ENCODE data around the gene PRSS2. TPM values are rescaled to one million over a fixed set of nuclear protein-coding genes. Genes with fewer than 3 reads are reported as not detected.

The PRSS2 gene
- polyA plus RNA-seq, 1 donor (not counting 4 experiments of a cell fraction or from before 2014, with no cell fraction given) = not detected

- dilution Hi-C loops (cut with MboI; ENCODE audit: extremely low pct_ligation_motif_present, low sequenced_read_pairs) = loop anchor here (25.0 kb wide), 1 partner anchor 393 kb away; the partner anchor contains the start of gene TAS2R40
- FAIRE-seq (no peak), DNase-seq (ENCODE audit: low read depth, low spot score) (no peak)
- TF ChIP-seq EZH2 (IDR thresholded peaks at IDR 0.05; ENCODE audit: low read length) (no peak), CTCF (optimal IDR thresholded peaks at IDR 0.05 in 1 of 3, IDR thresholded peaks at IDR 0.05 in 1 of 3, conservative IDR thresholded peaks at IDR 0.05 in 1 of 3; ENCODE audit: extremely low read depth in 1 of 3, insufficient read depth in 2 of 3, low read length in 3 of 3) (no peak)
- no peaks in the 10 kb centered on the region for H4K20me1 ChIP-seq (ENCODE audit: control insufficient read depth, extremely low read depth, insufficient read depth, low read length)
- H3K79me2 ChIP-seq (ENCODE audit: control insufficient read depth, insufficient read depth, low read length) = no peaks in the 10 kb centered on the region
- H3K9me1 ChIP-seq (ENCODE audit: control insufficient read depth, extremely low read depth, insufficient read depth, low read length) = no peaks in the 10 kb centered on the region
- no peaks in the 10 kb centered on the region for H3K36me3 ChIP-seq (ENCODE audit: control insufficient read depth in 2 of 2, extremely low read depth in 1 of 2, insufficient read depth in 2 of 2, low read length in 2 of 2)
- no peak overlapping the region for H3K4me2 ChIP-seq (ENCODE audit: control insufficient read depth, extremely low read depth, insufficient read depth, low read depth, low read length)
- H3K4me3 ChIP-seq (ENCODE audit: control insufficient read depth in 2 of 3, extremely low read depth in 1 of 3, insufficient read depth in 2 of 3, low read depth in 1 of 3, low read length in 3 of 3) = no peak overlapping the region
- H3K27me3 ChIP-seq (ENCODE audit: control insufficient read depth, extremely low read depth, insufficient read depth, low read length) = peaks cover 3% of the 10 kb centered on the region
- no peak overlapping the region for H3K9ac ChIP-seq (ENCODE audit: control insufficient read depth, extremely low read depth, insufficient read depth, low read length)
- H2AFZ ChIP-seq (ENCODE audit: control insufficient read depth, low read length) = no peak overlapping the region
- no peaks in the 10 kb centered on the region for H3K9me3 ChIP-seq (ENCODE audit: control insufficient read depth, low read depth, low read length)
- H3K27ac ChIP-seq (ENCODE audit: control insufficient read depth, insufficient read depth, low read length) = no peak overlapping the region
- no peaks in the 10 kb centered on the region for H3K4me1 ChIP-seq (ENCODE audit: control insufficient read depth, extremely low read depth, insufficient read depth, low read length)
Measured at GRCh38 chr7:142819530-142819929, 48.8 kb downstream of the PRSS2 start.

- Histone ChIP-seq H2AFZ (ENCODE audit: control insufficient read depth, low read length) (no peak overlapping the region), H3K36me3 (ENCODE audit: control insufficient read depth in 2 of 2, extremely low read depth in 1 of 2, insufficient read depth in 2 of 2, low read length in 2 of 2) (no peaks in the 10 kb centered on the region), H3K4me1 (ENCODE audit: control insufficient read depth, extremely low read depth, insufficient read depth, low read length) (no peaks in the 10 kb centered on the region), H3K9me1 (ENCODE audit: control insufficient read depth, extremely low read depth, insufficient read depth, low read length) (no peaks in the 10 kb centered on the region), H3K9ac (ENCODE audit: control insufficient read depth, extremely low read depth, insufficient read depth, low read length) (no peak overlapping the region), H4K20me1 (ENCODE audit: control insufficient read depth, extremely low read depth, insufficient read depth, low read length) (no peaks in the 10 kb centered on the region), H3K4me3 (ENCODE audit: control insufficient read depth in 2 of 3, extremely low read depth in 1 of 3, insufficient read depth in 2 of 3, low read depth in 1 of 3, low read length in 3 of 3) (no peak overlapping the region), H3K9me3 (ENCODE audit: control insufficient read depth, low read depth, low read length) (no peaks in the 10 kb centered on the region), H3K79me2 (ENCODE audit: control insufficient read depth, insufficient read depth, low read length) (no peaks in the 10 kb centered on the region), H3K27me3 (ENCODE audit: control insufficient read depth, extremely low read depth, insufficient read depth, low read length) (no peaks in the 10 kb centered on the region), H3K27ac (ENCODE audit: control insufficient read depth, insufficient read depth, low read length) (no peak overlapping the region), H3K4me2 (ENCODE audit: control insufficient read depth, extremely low read depth, insufficient read depth, low read depth, low read length) (no peak overlapping the region)
- no peak for DNase-seq (ENCODE audit: low read depth, low spot score)
- no peak for FAIRE-seq
- TF ChIP-seq EZH2 (IDR thresholded peaks at IDR 0.05; ENCODE audit: low read length) (no peak), CTCF (optimal IDR thresholded peaks at IDR 0.05 in 1 of 3, IDR thresholded peaks at IDR 0.05 in 1 of 3, conservative IDR thresholded peaks at IDR 0.05 in 1 of 3; ENCODE audit: extremely low read depth in 1 of 3, insufficient read depth in 2 of 3, low read length in 3 of 3) (no peak)
- dilution Hi-C loops (cut with MboI; ENCODE audit: extremely low pct_ligation_motif_present, low sequenced_read_pairs) = loop anchor here (25.0 kb wide), 1 partner anchor 390 kb away; the partner anchor contains the start of gene TAS2R40
Measured at GRCh38 chr7:142822714-142823113, 51.9 kb downstream of the PRSS2 start.

Small RNA genes lying within 50 kb of the gene (small RNA-seq; reads per million reads assigned to genes)
- gene TRBD1 (ENCODE audit: insufficient read length in 3 of 3, low read depth in 3 of 3, low replicate concordance in 1 of 3) (0 reads per million in 3 experiments), gene TRBJ1-1 (ENCODE audit: insufficient read length in 3 of 3, low read depth in 3 of 3, low replicate concordance in 1 of 3) (0 reads per million in 3 experiments), gene TRBJ1-2 (ENCODE audit: insufficient read length in 3 of 3, low read depth in 3 of 3, low replicate concordance in 1 of 3) (0 reads per million in 3 experiments), gene TRBJ1-3 (ENCODE audit: insufficient read length in 3 of 3, low read depth in 3 of 3, low replicate concordance in 1 of 3) (0 reads per million in 3 experiments), gene TRBJ1-4 (ENCODE audit: insufficient read length in 3 of 3, low read depth in 3 of 3, low replicate concordance in 1 of 3) (0 reads per million in 3 experiments), gene TRBJ1-5 (ENCODE audit: insufficient read length in 3 of 3, low read depth in 3 of 3, low replicate concordance in 1 of 3) (0 reads per million in 3 experiments), gene TRBJ1-6 (ENCODE audit: insufficient read length in 3 of 3, low read depth in 3 of 3, low replicate concordance in 1 of 3) (0 reads per million in 3 experiments), gene TRBJ2-1 (ENCODE audit: insufficient read length in 3 of 3, low read depth in 3 of 3, low replicate concordance in 1 of 3) (0 reads per million in 3 experiments), gene TRBJ2-2 (ENCODE audit: insufficient read length in 3 of 3, low read depth in 3 of 3, low replicate concordance in 1 of 3) (0 reads per million in 3 experiments), gene TRBJ2-2P (ENCODE audit: insufficient read length in 3 of 3, low read depth in 3 of 3, low replicate concordance in 1 of 3) (0 reads per million in 3 experiments), gene TRBJ2-3 (ENCODE audit: insufficient read length in 3 of 3, low read depth in 3 of 3, low replicate concordance in 1 of 3) (0 reads per million in 3 experiments), gene TRBJ2-4 (ENCODE audit: insufficient read length in 3 of 3, low read depth in 3 of 3, low replicate concordance in 1 of 3) (0 reads per million in 3 experiments), gene TRBJ2-5 (ENCODE audit: insufficient read length in 3 of 3, low read depth in 3 of 3, low replicate concordance in 1 of 3) (0 reads per million in 3 experiments), gene TRBJ2-6 (ENCODE audit: insufficient read length in 3 of 3, low read depth in 3 of 3, low replicate concordance in 1 of 3) (0 reads per million in 3 experiments), gene TRBJ2-7 (ENCODE audit: insufficient read length in 3 of 3, low read depth in 3 of 3, low replicate concordance in 1 of 3) (0 reads per million in 3 experiments)

Other genes with a start within 250 kb of the PRSS2 start
- not detected in 3 replicates for gene PRSS1, start 21.5 kb upstream of the PRSS2 start, polyA plus RNA-seq
- 0.59 to 3.0 TPM (median 1.9 TPM) in 3 replicates for gene EPHB6, start 84.1 kb downstream of the PRSS2 start, polyA plus RNA-seq
- 0.63 to 1.8 TPM (median 1.5 TPM) in 3 replicates for gene TRPV6, start 114.8 kb downstream of the PRSS2 start, polyA plus RNA-seq
- not detected in 3 replicates for gene TRPV5, start 162.8 kb downstream of the PRSS2 start, polyA plus RNA-seq
- not detected in 3 replicates for gene LLCFC1, start 168.5 kb downstream of the PRSS2 start, polyA plus RNA-seq
- gene KEL, start 191.4 kb downstream of the PRSS2 start, polyA plus RNA-seq = 0.09 TPM in 1 of 3 replicates, not detected in the others

All from keratinocyte (primary cell).